Measurements from ENCODE around the gene SEPTIN8.

Gene SEPTIN8

GRCh38 chr5:132770476-132771159 lies 6.4 kb downstream of the SEPTIN8 start:
- DNase-seq (ENCODE audit: insufficient read length, low spot score) (no peak), FAIRE-seq (no peak)
- no peak for TF ChIP-seq POU2F2 (IDR thresholded peaks at IDR 0.05; ENCODE audit: low read depth, low read length)
- no peak for TF ChIP-seq SPI1 (IDR thresholded peaks at IDR 0.05; ENCODE audit: low read depth, low read length)
- no peak for TF ChIP-seq POLR2A (IDR thresholded peaks at IDR 0.05; ENCODE audit: low read depth, low read length)
- no peak for TF ChIP-seq PAX5 (IDR thresholded peaks at IDR 0.05; ENCODE audit: insufficient read depth, low read length, severe bottlenecking)
- no peak for TF ChIP-seq TAF1 (IDR thresholded peaks at IDR 0.05; ENCODE audit: low read depth, low read length)
- no peak for TF ChIP-seq POLR2AphosphoS5 (IDR thresholded peaks at IDR 0.05; ENCODE audit: low read depth, low read length)

- no peak for FAIRE-seq
- DNase-seq (ENCODE audit: insufficient read length, low spot score) = no peak
- TF ChIP-seq TAF1 (IDR thresholded peaks at IDR 0.05; ENCODE audit: low read depth, low read length) = no peak
- TF ChIP-seq SPI1 (IDR thresholded peaks at IDR 0.05; ENCODE audit: low read depth, low read length) = no peak
- no peak for TF ChIP-seq POLR2AphosphoS5 (IDR thresholded peaks at IDR 0.05; ENCODE audit: low read depth, low read length)
Measured at GRCh38 chr5:132768485-132768868, 8.6 kb downstream of the SEPTIN8 start.

GRCh38 chr5:132767150-132767549 lies 9.9 kb downstream of the SEPTIN8 start:
- FAIRE-seq (no peak), DNase-seq (ENCODE audit: insufficient read length, low spot score) (no peak)
- no peak for TF ChIP-seq SPI1 (IDR thresholded peaks at IDR 0.05; ENCODE audit: low read depth, low read length)
- TF ChIP-seq PAX5 (IDR thresholded peaks at IDR 0.05; ENCODE audit: insufficient read depth, low read length, severe bottlenecking) = no peak
- TF ChIP-seq TAF1 (IDR thresholded peaks at IDR 0.05; ENCODE audit: low read depth, low read length) = no peak
- TF ChIP-seq POLR2A (IDR thresholded peaks at IDR 0.05; ENCODE audit: low read depth, low read length) = no peak
- TF ChIP-seq POLR2AphosphoS5 (IDR thresholded peaks at IDR 0.05; ENCODE audit: low read depth, low read length) = no peak
- TF ChIP-seq POU2F2 (IDR thresholded peaks at IDR 0.05; ENCODE audit: low read depth, low read length) = no peak

GRCh38 chr5:132766806-132767055 lies 10.3 kb downstream of the SEPTIN8 start:
- FAIRE-seq (no peak), DNase-seq (ENCODE audit: insufficient read length, low spot score) (no peak)
- no peak for TF ChIP-seq TAF1 (IDR thresholded peaks at IDR 0.05; ENCODE audit: low read depth, low read length)
- TF ChIP-seq POU2F2 (IDR thresholded peaks at IDR 0.05; ENCODE audit: low read depth, low read length) = no peak
- no peak for TF ChIP-seq POLR2A (IDR thresholded peaks at IDR 0.05; ENCODE audit: low read depth, low read length)
- TF ChIP-seq SPI1 (IDR thresholded peaks at IDR 0.05; ENCODE audit: low read depth, low read length) = no peak
- no peak for TF ChIP-seq POLR2AphosphoS5 (IDR thresholded peaks at IDR 0.05; ENCODE audit: low read depth, low read length)
- TF ChIP-seq PAX5 (IDR thresholded peaks at IDR 0.05; ENCODE audit: insufficient read depth, low read length, severe bottlenecking) = no peak

GRCh38 chr5:132766020-132766805 lies 10.8 kb downstream of the SEPTIN8 start:
- no peak for DNase-seq (ENCODE audit: insufficient read length, low spot score)
- no peak for FAIRE-seq
- no peak for TF ChIP-seq POLR2AphosphoS5 (IDR thresholded peaks at IDR 0.05; ENCODE audit: low read depth, low read length)
- no peak for TF ChIP-seq POU2F2 (IDR thresholded peaks at IDR 0.05; ENCODE audit: low read depth, low read length)
- no peak for TF ChIP-seq POLR2A (IDR thresholded peaks at IDR 0.05; ENCODE audit: low read depth, low read length)
- no peak for TF ChIP-seq TAF1 (IDR thresholded peaks at IDR 0.05; ENCODE audit: low read depth, low read length)
- TF ChIP-seq PAX5 (IDR thresholded peaks at IDR 0.05; ENCODE audit: insufficient read depth, low read length, severe bottlenecking) = no peak
- TF ChIP-seq SPI1 (IDR thresholded peaks at IDR 0.05; ENCODE audit: low read depth, low read length) = no peak

GRCh38 chr5:132765311-132766019 lies 11.6 kb downstream of the SEPTIN8 start:
- no peak for TF ChIP-seq TAF1 (IDR thresholded peaks at IDR 0.05; ENCODE audit: low read depth, low read length)
- no peak for TF ChIP-seq PAX5 (IDR thresholded peaks at IDR 0.05; ENCODE audit: insufficient read depth, low read length, severe bottlenecking)
- no peak for TF ChIP-seq SPI1 (IDR thresholded peaks at IDR 0.05; ENCODE audit: low read depth, low read length)
- no peak for TF ChIP-seq POLR2AphosphoS5 (IDR thresholded peaks at IDR 0.05; ENCODE audit: low read depth, low read length)
- no peak for TF ChIP-seq POLR2A (IDR thresholded peaks at IDR 0.05; ENCODE audit: low read depth, low read length)
- no peak for DNase-seq (ENCODE audit: insufficient read length, low spot score)
- no peak for FAIRE-seq

GRCh38 chr5:132764671-132765238 lies 12.3 kb downstream of the SEPTIN8 start:
- TF ChIP-seq POLR2AphosphoS5 (IDR thresholded peaks at IDR 0.05; ENCODE audit: low read depth, low read length) (no peak), PAX5 (IDR thresholded peaks at IDR 0.05; ENCODE audit: insufficient read depth, low read length, severe bottlenecking) (no peak), POLR2A (IDR thresholded peaks at IDR 0.05; ENCODE audit: low read depth, low read length) (no peak), POU2F2 (IDR thresholded peaks at IDR 0.05; ENCODE audit: low read depth, low read length) (no peak), TAF1 (IDR thresholded peaks at IDR 0.05; ENCODE audit: low read depth, low read length) (no peak), SPI1 (IDR thresholded peaks at IDR 0.05; ENCODE audit: low read depth, low read length) (no peak)
- DNase-seq (ENCODE audit: insufficient read length, low spot score) (no peak), FAIRE-seq (peak; percentile 9)

- TF ChIP-seq POU2F2 (IDR thresholded peaks at IDR 0.05; ENCODE audit: low read depth, low read length) = no peak
- no peak for TF ChIP-seq TAF1 (IDR thresholded peaks at IDR 0.05; ENCODE audit: low read depth, low read length)
- TF ChIP-seq SPI1 (IDR thresholded peaks at IDR 0.05; ENCODE audit: low read depth, low read length) = no peak
- no peak for TF ChIP-seq POLR2A (IDR thresholded peaks at IDR 0.05; ENCODE audit: low read depth, low read length)
- no peak for TF ChIP-seq POLR2AphosphoS5 (IDR thresholded peaks at IDR 0.05; ENCODE audit: low read depth, low read length)
- TF ChIP-seq PAX5 (IDR thresholded peaks at IDR 0.05; ENCODE audit: insufficient read depth, low read length, severe bottlenecking) = no peak
- DNase-seq (ENCODE audit: insufficient read length, low spot score) = no peak
- no peak for FAIRE-seq
Measured at GRCh38 chr5:132764051-132764450, 13.0 kb downstream of the SEPTIN8 start.
